NCI-H1092 treated with DMSO at 0.1 percent for 48 hours (cell line): ENCODE results near the gene STAC.
"Not testable (repeated sequence)": the region's sequence is repeated elsewhere in the genome, so short reads cannot be mapped to it uniquely, and the experiment has no call there.

ENCODE experiments used
- DNase-seq: peaks from one replicate; lab custom pipeline; 2025; lab: John Stamatoyannopoulos, UW

STAC gene

GRCh38 chr3:36411587-36411986, 31.3 kb downstream of the STAC start:
- DNase-seq: no peak

DNA sequence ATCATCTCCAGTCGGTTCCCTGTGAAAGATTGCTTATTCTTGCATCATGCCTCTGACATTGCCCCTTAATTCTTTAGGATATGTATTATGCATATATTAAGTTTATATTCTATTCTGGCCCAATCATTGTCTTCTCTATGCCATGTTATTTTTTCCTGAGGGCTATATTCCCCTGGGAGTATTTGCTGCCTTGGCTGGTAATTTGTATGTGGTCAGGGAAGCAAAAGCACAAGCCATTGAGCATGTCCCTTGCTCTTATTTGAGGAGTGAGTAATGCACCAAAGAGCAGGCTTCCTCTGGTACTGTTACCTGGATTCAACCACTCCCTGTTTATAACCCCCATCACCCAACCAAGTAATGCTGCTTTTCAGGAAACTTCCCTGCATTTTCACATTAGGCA, 36.3 kb downstream of the STAC start:
- no peak for DNase-seq

DNA sequence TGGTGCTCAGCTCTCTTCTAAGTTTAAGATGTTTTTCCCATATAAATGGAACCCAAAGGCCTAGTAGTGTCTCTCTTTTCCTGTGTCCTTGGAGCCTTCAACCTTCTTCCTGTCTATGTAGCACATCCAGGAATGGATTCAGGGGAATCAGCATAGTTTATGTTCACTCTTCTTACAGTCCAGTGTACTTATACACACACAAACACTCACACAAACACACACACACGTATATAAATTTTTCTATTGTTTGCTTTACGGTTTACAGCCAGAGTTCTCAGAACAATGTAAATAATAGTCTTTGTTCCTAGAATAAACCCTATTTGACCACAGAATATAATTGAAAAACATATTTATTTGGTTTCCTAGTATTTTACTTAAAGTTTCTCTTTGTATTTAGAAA, 36.9 kb downstream of the STAC start:
- DNase-seq: no peak

DNA sequence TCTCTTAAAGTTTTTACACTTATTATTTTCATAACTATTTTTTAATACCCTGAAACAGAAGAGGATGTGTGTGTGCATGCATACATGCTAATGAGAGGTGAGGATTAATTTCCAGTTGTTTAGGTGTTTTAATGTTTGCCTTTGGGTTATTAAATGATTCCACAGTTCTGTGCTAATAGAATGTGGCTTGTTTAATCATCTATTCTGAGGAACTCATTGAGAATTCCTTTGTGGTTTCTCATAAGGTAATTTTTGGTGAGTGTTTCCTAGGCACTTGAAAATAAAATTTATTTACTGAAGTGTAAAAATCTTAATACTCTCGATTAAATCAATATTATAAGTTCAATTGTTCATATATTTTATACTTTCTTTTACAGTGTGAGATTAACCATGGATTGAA, 38.0 kb downstream of the STAC start:
- DNase-seq: no peak

GRCh38 chr3:36428445-36428844, 48.1 kb downstream of the STAC start:
- no peak for DNase-seq

- DNase-seq: no peak
These were observed 49.7 kb downstream of the STAC start for GRCh38 chr3:36429986-36430485.

DNA sequence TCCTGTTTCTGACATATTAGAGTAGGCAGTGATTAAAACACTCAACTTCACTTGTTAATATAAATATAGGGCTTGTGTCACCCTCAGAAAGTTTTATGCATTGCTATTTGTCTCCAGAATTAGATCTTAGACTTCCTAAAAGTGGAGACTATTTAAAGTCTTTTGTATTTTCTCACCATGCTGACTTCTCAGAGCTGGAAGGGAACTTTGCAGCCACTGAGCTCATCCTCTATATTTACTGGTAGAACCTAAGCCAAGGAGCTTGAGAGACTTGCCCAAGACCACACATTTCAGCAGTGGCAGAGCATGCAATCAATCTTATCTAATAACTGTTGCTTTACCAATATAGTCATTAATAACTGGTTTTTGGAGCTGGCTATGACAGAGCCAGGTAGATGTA, 53.2 kb downstream of the STAC start:
- no peak for DNase-seq

- no peak for DNase-seq
These were observed 54.6 kb downstream of the STAC start for GRCh38 chr3:36434687-36435426.

DNA sequence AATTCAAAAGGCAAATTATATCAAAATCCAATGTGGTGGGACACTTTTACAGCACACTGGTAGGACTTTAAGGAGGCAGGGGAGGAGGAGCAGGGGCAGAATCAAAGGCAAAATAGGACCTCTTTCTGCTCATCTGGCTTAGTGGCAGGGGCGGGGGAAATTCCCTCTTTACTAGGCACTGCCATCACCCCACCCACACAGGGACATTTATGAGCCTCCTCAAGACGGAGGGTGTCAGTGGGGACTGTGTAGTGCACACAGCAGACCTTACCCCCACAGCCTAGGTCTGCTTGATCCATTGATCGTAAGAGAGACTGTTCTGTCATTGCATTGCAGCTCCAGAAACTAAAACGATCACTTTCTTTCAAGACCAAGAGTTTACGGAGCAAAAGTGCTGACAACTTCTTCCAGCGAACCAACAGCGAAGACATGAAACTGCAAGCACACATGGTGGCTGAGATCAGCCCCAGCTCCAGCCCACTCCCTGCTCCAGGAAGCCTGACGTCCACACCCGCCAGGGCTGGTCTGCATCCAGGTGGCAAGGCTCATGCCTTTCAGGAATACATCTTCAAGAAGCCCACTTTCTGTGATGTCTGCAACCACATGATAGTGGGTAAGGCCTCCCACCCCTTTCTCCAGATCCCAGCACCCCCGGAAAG, 62.9 kb downstream of the STAC start:
- DNase-seq: no peak

DNA sequence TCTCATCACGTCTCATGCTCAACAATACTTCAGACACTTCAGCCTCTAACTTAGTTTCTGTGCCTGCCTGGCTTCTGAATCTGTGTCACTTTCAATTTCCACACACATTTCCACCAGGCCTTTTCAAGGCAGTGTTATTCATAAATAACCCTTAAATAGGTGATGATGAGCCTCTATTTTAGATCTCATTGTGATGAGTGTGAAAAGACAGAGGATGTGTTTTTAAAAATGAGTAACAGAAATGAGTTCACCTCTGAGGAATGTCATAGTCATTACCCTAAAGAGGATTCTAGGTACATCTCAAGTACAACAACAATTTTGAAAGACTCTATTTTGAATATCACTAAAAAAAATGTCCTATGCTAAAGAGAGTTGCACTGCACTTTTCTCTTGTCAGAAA, 64.6 kb downstream of the STAC start:
- no peak for DNase-seq

DNA sequence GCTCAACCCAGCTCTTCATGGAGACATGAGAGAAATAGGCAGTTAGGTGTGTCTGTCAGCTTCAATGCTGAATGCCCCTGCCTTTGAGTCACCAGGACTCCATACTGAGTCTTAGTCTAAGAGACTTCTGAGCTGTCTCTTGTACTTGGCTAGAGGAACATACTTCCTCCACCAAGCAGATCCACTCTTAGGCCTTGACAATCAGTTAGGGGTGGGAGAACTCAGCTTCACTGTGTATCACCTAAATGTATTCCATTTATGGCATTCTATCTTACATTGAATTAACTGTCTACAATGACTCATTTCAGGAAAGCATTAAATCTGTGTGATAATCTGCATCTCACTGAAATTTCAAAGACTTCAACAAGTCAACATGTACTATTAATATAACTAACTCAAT, 66.0 kb downstream of the STAC start:
- DNase-seq: no peak

GRCh38 chr3:36447061-36447460, 66.8 kb downstream of the STAC start:
- DNase-seq: no peak

GRCh38 chr3:36451816-36452215, 71.5 kb downstream of the STAC start:
- no peak for DNase-seq

DNA sequence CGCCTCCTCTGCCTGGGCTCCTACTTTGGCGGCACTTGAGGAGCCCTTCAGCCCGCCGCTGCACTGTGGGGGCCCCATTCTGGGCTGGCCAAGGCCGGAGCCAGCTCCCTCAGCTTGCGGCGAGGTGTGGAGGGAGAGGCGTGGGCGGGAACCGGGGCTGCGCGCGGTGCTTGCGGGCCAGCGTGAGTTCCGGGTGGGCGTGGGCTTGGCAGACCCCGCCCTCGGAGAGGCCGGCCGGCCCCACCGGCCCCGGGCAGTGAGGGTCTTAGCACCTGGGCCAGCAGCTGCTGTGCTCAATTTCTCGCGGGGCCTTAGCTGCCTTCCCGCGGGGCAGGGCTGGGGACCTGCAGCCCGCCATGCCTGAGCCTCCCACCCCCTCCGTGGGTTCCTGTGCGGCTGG, 72.9 kb downstream of the STAC start:
- not testable (repeated sequence) for DNase-seq

- DNase-seq: not testable (repeated sequence)
These were observed 73.6 kb downstream of the STAC start for GRCh38 chr3:36453896-36454295.

DNA sequence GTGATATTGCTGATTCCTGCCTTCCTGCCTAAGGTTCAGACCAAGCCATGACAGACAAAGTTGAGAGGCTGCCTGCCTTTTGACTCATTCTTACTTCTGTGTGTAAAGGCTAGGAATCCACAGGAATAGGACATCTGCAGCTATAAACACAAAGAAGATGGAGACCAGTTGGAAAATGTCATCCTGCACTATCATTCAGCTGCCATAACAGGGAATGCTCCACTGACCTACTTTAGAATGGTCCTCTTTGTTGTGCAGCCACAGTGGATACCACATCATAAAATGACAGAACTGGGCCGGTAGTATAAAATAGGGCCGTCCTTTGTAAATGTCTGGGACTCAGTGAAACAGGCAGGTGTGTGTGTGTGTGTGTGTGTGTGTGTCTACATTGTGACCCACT, 75.1 kb downstream of the STAC start:
- DNase-seq: no peak

DNA sequence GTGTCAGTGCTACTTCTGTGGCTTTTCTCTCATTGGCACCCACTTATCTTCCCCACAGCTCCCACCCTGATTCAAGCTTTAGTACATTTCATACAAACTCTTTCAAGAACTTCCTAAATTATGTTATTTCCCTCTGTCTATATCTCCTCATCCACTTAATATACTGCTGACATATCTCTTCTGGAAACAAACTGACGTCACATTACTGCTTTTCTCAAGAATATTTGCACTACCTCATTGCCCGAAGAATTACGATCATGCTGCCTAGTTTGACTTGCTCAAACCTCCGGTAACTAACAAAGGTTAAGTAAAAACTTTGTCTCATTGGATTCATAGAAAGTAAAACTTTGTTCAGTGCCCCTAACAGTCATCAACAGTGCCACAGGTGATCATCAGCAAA, 76.5 kb downstream of the STAC start:
- DNase-seq: no peak

DNA sequence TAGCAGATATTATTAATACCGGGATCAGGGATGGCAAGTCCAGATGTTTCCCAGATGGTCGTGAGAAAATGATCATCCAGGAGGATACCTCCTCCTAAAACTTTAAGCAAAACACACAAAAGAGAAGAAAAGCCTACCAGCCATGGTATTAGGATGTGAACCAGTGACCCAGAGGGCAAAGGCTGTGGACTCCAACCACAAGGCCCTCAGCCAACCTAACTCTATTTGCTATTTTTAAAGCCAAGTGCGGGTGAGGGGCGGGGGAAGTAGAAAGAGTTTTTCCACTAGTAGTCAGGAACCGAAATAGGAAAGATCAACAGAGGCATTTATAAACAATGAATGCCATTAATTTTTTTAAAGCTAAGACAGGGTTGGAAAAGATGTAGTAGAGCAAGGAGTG, 77.4 kb downstream of the STAC start:
- no peak for DNase-seq

GRCh38 chr3:36459177-36459576, 78.9 kb downstream of the STAC start:
- DNase-seq: no peak

DNA sequence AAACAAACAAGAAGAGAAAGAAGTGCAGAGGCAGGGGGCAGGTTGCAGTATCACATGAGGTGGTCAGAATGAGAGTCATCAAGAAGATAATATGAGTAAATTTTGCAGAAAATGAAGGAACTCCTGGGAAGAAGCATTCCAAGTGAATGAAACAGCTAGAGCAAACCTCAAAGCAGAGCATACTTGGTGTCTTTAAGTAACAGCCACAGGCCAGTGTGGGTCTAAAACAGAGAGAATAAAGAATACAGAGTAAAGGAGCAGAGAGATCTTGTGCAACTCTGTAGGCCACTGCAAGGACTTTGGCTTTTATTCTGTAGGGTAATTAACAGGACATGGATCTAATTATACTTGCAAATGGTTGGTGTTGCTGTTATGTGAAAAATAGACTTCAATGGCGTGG, 81.3 kb downstream of the STAC start:
- no peak for DNase-seq

- DNase-seq: not testable (repeated sequence)
These were observed 91.7 kb downstream of the STAC start for GRCh38 chr3:36472045-36472444.

DNA sequence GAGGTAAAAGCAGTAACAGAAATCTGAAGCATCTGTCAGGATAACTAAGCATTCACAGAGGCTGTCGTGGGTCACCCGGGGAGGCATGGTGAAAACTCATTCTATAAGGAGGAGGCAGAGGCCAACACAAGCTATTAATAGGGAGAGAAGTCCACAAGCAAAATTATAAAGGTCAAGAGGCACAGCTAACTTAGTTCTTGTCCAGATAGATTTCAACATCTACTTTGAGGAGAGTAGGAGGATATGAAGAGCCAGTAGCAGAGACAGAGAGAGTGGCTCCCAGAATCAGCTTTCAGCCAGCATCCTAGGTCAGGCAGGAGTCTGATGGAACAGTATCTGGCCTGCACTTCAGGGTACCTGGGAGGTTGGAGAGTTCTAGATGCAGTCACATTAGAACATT, 95.3 kb downstream of the STAC start:
- DNase-seq: no peak

DNA sequence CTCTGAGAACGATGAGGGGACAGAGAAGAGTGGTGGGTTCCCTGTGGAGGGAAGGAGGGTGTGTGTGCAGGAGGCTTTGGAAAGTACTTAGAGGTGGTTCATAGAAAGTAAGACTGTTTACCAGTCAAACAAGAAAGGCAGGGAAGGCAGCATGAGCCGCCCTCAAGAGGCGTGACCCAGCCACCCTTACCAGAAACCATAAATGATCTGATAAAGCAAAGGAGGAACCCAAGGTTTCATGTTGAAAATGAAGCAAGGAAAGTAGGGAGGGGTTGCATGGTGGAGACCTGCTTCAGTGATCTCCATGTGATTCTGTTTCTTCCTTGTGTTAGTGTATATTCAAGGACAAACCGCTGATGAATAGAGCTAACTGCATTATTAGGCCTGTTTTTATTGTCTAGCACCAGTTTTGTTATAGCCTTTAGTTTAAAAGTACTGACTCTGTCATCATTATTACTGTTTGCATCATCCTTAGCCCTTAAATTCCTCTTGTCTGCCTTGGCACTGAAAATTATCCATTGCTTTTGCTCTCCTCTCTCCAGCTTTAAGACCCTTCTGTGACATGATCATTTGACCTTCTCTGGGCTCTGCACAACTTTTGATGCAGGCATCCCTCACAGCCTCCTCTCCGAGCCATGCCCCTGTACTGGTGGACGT, 96.1 kb downstream of the STAC start:
- DNase-seq: no peak
